A673 (cell line): ENCODE data around the gene CBX7.

ENCODE experiments used
- EZH2 ChIP-seq: fragments of 200-600 bp; sonication (generic); IDR thresholded peaks from 2 replicates; pipeline ENCODE4 v1.6.1; 2017; ENCODE audit warnings: borderline replicate concordance, low read depth, mild to moderate bottlenecking, mixed read lengths, antibody characterized with exemption, low read length; ENCODE audit not compliant: poor library complexity, severe bottlenecking
- TF ChIP-seq, protein P1 (sequence below): fragments of 300-800, 200-600 bp; sonication (generic); conservative IDR thresholded peaks from 2 replicates; pipeline ENCODE4 v1.5.1; 2017; ENCODE audit warnings: low read depth, mild to moderate bottlenecking, antibody characterized with exemption, low read length, moderate library complexity, mixed read lengths

- TF ChIP-seq, protein P1, sequence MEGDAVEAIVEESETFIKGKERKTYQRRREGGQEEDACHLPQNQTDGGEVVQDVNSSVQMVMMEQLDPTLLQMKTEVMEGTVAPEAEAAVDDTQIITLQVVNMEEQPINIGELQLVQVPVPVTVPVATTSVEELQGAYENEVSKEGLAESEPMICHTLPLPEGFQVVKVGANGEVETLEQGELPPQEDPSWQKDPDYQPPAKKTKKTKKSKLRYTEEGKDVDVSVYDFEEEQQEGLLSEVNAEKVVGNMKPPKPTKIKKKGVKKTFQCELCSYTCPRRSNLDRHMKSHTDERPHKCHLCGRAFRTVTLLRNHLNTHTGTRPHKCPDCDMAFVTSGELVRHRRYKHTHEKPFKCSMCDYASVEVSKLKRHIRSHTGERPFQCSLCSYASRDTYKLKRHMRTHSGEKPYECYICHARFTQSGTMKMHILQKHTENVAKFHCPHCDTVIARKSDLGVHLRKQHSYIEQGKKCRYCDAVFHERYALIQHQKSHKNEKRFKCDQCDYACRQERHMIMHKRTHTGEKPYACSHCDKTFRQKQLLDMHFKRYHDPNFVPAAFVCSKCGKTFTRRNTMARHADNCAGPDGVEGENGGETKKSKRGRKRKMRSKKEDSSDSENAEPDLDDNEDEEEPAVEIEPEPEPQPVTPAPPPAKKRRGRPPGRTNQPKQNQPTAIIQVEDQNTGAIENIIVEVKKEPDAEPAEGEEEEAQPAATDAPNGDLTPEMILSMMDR, result peak; percentile 69
- no peak for TF ChIP-seq EZH2
Observed at GRCh38 chr22:39117585-39118191, 34.8 kb downstream of the CBX7 start.
